CD14-positive monocyte (primary cell): ENCODE results near the gene PLOD2. TPM values are rescaled to one million over a fixed set of nuclear protein-coding genes. Genes with fewer than 3 reads are reported as not detected.

Experiments used
- DNase-seq, 3 donors: peaks; one replicate each; pipeline ENCODE4 v3.0.0-alpha.2; 2011 to 2022
- H2AFZ ChIP-seq: 2 replicates; pipeline ENCODE4 v1.6.0; 2012; ENCODE audit warnings: mild to moderate bottlenecking, low read depth, low read length, inconsistent platforms; ENCODE audit not compliant: insufficient read depth, poor library complexity, severe bottlenecking
- H3K27ac ChIP-seq, 2 donors: 1 replicate in 1 of 2; 2 replicates in 1 of 2; pipeline ENCODE4 v1.5.1; 2012 to 2013; ENCODE audit warnings: low read length in 2 of 2, control low read depth in 1 of 2, inconsistent platforms in 1 of 2, low read depth in 1 of 2, mild to moderate bottlenecking in 1 of 2
- H3K27me3 ChIP-seq, 2 donors: one replicate each; pipeline versions ENCODE4 v1.6.0 to v1.6.1; 2011 to 2013; ENCODE audit warnings: low read length in 2 of 2; ENCODE audit not compliant: control insufficient read depth in 2 of 2, insufficient read depth in 2 of 2
- H3K36me3 ChIP-seq, 2 donors: replicated peaks in 1 of 2; 1 replicate in 1 of 2; 2 replicates in 1 of 2; pipeline versions ENCODE4 v1.5.1 to v1.6.1; 2012 to 2013; ENCODE audit warnings: low read length in 2 of 2, control low read depth in 1 of 2, inconsistent platforms in 1 of 2, mild to moderate bottlenecking in 1 of 2; ENCODE audit not compliant: insufficient read depth in 2 of 2, control insufficient read depth in 1 of 2
- H3K4me1 ChIP-seq, 2 donors: 1 replicate in 1 of 2; 2 replicates in 1 of 2; pipeline versions ENCODE4 v1.5.1 to v1.6.1; 2012 to 2013; ENCODE audit warnings: low read length in 2 of 2, control low read depth in 1 of 2, inconsistent platforms in 1 of 2, mild to moderate bottlenecking in 1 of 2, moderate library complexity in 1 of 2; ENCODE audit not compliant: insufficient read depth in 2 of 2, control insufficient read depth in 1 of 2
- H3K4me2 ChIP-seq: replicated peaks from 2 replicates; pipeline ENCODE3; 2012; ENCODE audit warnings: low read length, moderate library complexity, mild to moderate bottlenecking; ENCODE audit not compliant: poor library complexity, severe bottlenecking; ENCODE audit errors: extremely low read depth
- H3K4me3 ChIP-seq, 3 experiments: fragments of 200-600 bp in 1 of 3; sonication (generic) in 1 of 3; replicated peaks in 1 of 3; 1 replicate in 2 of 3; 2 replicates in 1 of 3; pipeline ENCODE4 v1.5.1; 2011 to 2013; ENCODE audit warnings: low read length in 3 of 3, mild to moderate bottlenecking in 3 of 3, control low read depth in 2 of 3, low read depth in 2 of 3, inconsistent platforms in 1 of 3, moderate library complexity in 1 of 3
- H3K79me2 ChIP-seq: 2 replicates; pipeline ENCODE4 v1.6.0; 2012; ENCODE audit warnings: mild to moderate bottlenecking, control low read depth, inconsistent platforms, low read length, moderate library complexity; ENCODE audit not compliant: insufficient read depth
- H3K9ac ChIP-seq: 2 replicates; pipeline ENCODE4 v1.6.0; 2017; ENCODE audit warnings: low read length, mild to moderate bottlenecking; ENCODE audit not compliant: insufficient read depth, poor library complexity, severe bottlenecking
- H3K9me3 ChIP-seq, 2 donors: replicated peaks in 1 of 2; 1 replicate in 1 of 2; 2 replicates in 1 of 2; pipeline versions ENCODE4 v1.5.1 to v1.6.1; 2012 to 2013; ENCODE audit warnings: low read length in 2 of 2, control low read depth in 1 of 2; ENCODE audit not compliant: control insufficient read depth in 1 of 2, insufficient read depth in 1 of 2
- H4K20me1 ChIP-seq: 2 replicates; pipeline ENCODE4 v1.6.0; 2012; ENCODE audit warnings: mild to moderate bottlenecking, low read length, control low read depth, moderate library complexity; ENCODE audit not compliant: insufficient read depth
- H3K27ac Mint-ChIP-seq, 7 donors: one replicate each; pipeline ENCODE4 v1.8.0; 2020; ENCODE audit warnings: mild to moderate bottlenecking in 7 of 7, mixed read lengths in 7 of 7, moderate library complexity in 6 of 7, inconsistent platforms in 2 of 7
- H3K27me3 Mint-ChIP-seq, 3 donors: one replicate each; pipeline ENCODE4 v1.8.0; 2021 to 2022; ENCODE audit warnings: low read depth in 3 of 3, mild to moderate bottlenecking in 3 of 3, mixed read lengths in 3 of 3, moderate library complexity in 3 of 3, inconsistent platforms in 1 of 3
- H3K36me3 Mint-ChIP-seq, 2 donors: one replicate each; pipeline ENCODE4 v1.8.0; 2020; ENCODE audit warnings: mixed read lengths in 2 of 2, inconsistent platforms in 1 of 2, mild to moderate bottlenecking in 1 of 2
- H3K4me1 Mint-ChIP-seq: one replicate; pipeline ENCODE4 v1.8.0; 2020; ENCODE audit warnings: mild to moderate bottlenecking, mixed read lengths
- H3K4me3 Mint-ChIP-seq, 2 donors: one replicate each; pipeline ENCODE4 v1.8.0; 2020; ENCODE audit warnings: mild to moderate bottlenecking in 2 of 2, mixed read lengths in 2 of 2, moderate library complexity in 1 of 2
- H3K9me3 Mint-ChIP-seq, 7 donors: one replicate each; pipeline ENCODE4 v1.8.0; 2020 to 2022; ENCODE audit warnings: mixed read lengths in 7 of 7, mild to moderate bottlenecking in 6 of 7, moderate library complexity in 6 of 7, inconsistent platforms in 2 of 7
- WGBS: methylation state at CpG from one replicate; pipeline ENCODE4 v1.1.5; 2013; ENCODE audit warnings: missing lambda C conversion rate; ENCODE audit not compliant: insufficient coverage; 5-methylcytosine and 5-hydroxymethylcytosine counted together
- intact Hi-C, 2 donors: fragments of 100-400 bp; cut with micrococcal nuclease; formaldehyde crosslinking; loops; one replicate each; pipeline versions ENCODE4 v1.15.0 to v1.15.1; 2023
- polyA plus RNA-seq, 3 donors: library from polyadenylated mRNA; depleted of rRNA in 1 of 3; unstranded in 2 of 3; stranded (reverse) in 1 of 3; fragments of 300-500 nt in 2 of 3; fragments of >200 nt in 1 of 3; fragmentation: Illumina TruSeq in 2 of 3; gene quantifications; 1 replicate in 2 of 3; 2 replicates in 1 of 3; pipeline ENCODE4 v1.2.3, GENCODE V29; 2012 to 2021
- TF ChIP-seq, protein P1 (sequence below): fragments of 200-600 bp; IDR thresholded peaks from one replicate; pipeline ENCODE4 v1.8.0; 2022; ENCODE audit warnings: antibody characterized with exemption, mild to moderate bottlenecking

PLOD2 gene
- polyA plus RNA-seq, 3 donors, result not detected

- no peak overlapping the region for H3K4me3 Mint-ChIP-seq
- peak in 2 of 3 donors; percentile 2 to 8 for DNase-seq
- intact Hi-C loops, result no loop called here
- no peak overlapping the region for H3K4me2 ChIP-seq
- TF ChIP-seq, protein P1, sequence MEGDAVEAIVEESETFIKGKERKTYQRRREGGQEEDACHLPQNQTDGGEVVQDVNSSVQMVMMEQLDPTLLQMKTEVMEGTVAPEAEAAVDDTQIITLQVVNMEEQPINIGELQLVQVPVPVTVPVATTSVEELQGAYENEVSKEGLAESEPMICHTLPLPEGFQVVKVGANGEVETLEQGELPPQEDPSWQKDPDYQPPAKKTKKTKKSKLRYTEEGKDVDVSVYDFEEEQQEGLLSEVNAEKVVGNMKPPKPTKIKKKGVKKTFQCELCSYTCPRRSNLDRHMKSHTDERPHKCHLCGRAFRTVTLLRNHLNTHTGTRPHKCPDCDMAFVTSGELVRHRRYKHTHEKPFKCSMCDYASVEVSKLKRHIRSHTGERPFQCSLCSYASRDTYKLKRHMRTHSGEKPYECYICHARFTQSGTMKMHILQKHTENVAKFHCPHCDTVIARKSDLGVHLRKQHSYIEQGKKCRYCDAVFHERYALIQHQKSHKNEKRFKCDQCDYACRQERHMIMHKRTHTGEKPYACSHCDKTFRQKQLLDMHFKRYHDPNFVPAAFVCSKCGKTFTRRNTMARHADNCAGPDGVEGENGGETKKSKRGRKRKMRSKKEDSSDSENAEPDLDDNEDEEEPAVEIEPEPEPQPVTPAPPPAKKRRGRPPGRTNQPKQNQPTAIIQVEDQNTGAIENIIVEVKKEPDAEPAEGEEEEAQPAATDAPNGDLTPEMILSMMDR, result peak; percentile 73
- no peaks in the 10 kb centered on the region for H3K36me3 ChIP-seq
- H3K36me3 Mint-ChIP-seq, result no peaks in the 10 kb centered on the region
- WGBS, result no CpG with 5 or more reads among the region's 2 CpGs
- no peak overlapping the region for H3K4me3 ChIP-seq
- no peaks in the 10 kb centered on the region for H3K4me1 Mint-ChIP-seq
- no peak overlapping the region for H3K9ac ChIP-seq
- H3K27me3 Mint-ChIP-seq, result no peaks in the 10 kb centered on the region
- no peaks in the 10 kb centered on the region for H3K4me1 ChIP-seq
- no peaks in the 10 kb centered on the region for H3K27me3 ChIP-seq
- no peak overlapping the region for H3K27ac Mint-ChIP-seq
- H4K20me1 ChIP-seq, result no peaks in the 10 kb centered on the region
- H3K79me2 ChIP-seq, result no peaks in the 10 kb centered on the region
- no peaks in the 10 kb centered on the region for H3K9me3 ChIP-seq
- H3K9me3 Mint-ChIP-seq, result no peaks in the 10 kb centered on the region
- no peak overlapping the region for H3K27ac ChIP-seq
- H2AFZ ChIP-seq, result no peak overlapping the region
Measured at GRCh38 chr3:146065573-146066006, 95.4 kb downstream of the PLOD2 start.

- no peak overlapping the region for H3K4me3 ChIP-seq
- intact Hi-C loops, result no loop called here
- H2AFZ ChIP-seq, result no peak overlapping the region
- no peaks in the 10 kb centered on the region for H3K4me1 Mint-ChIP-seq
- no peak overlapping the region for H3K4me3 Mint-ChIP-seq
- no peaks in the 10 kb centered on the region for H3K36me3 ChIP-seq
- H3K36me3 Mint-ChIP-seq, result no peaks in the 10 kb centered on the region
- TF ChIP-seq, protein P1, result no peak
- no peaks in the 10 kb centered on the region for H3K79me2 ChIP-seq
- H3K4me1 ChIP-seq, result no peaks in the 10 kb centered on the region
- WGBS, result no CpG with 5 or more reads among the region's 2 CpGs
- no peaks in the 10 kb centered on the region for H3K27me3 ChIP-seq
- no peak overlapping the region for H3K4me2 ChIP-seq
- peaks cover 0 to 3% (median 0%) of the 10 kb centered on the region in 7 donors for H3K9me3 Mint-ChIP-seq
- H3K27ac Mint-ChIP-seq, result no peak overlapping the region
- DNase-seq, result no peak
- no peak overlapping the region for H3K9ac ChIP-seq
- H4K20me1 ChIP-seq, result no peaks in the 10 kb centered on the region
- H3K27ac ChIP-seq, result no peak overlapping the region
- H3K27me3 Mint-ChIP-seq, result peaks cover 0 to 1% (median 0%) of the 10 kb centered on the region in 3 donors
- H3K9me3 ChIP-seq, result no peaks in the 10 kb centered on the region
Measured at GRCh38 chr3:146058241-146058640, 102.7 kb downstream of the PLOD2 start.
